Stimulated activated naive CD8-positive, alpha-beta T cell treated with anti-CD3 and anti-CD28 coated beads, Interleukin-15, amount 100 ng/mL, for 72 hours (primary cell): ENCODE data around the gene B3GLCT.
"Not testable (repeated sequence)": the region's sequence is repeated elsewhere in the genome, so short reads cannot be mapped to it uniquely, and the experiment has no call there.

Experiments
- ATAC-seq: fragments of 150-1000 bp; cut with Tn5 transposase; 2 replicates; pipeline ENCODE4 v1.10.0; 2021; ENCODE audit warnings: mild to moderate bottlenecking, moderate library complexity
- DNase-seq, 2 donors: peaks; one replicate each; pipeline ENCODE4 v3.0.0; 2021 to 2022
- H3K27ac Mint-ChIP-seq, 2 donors: one replicate each; pipeline ENCODE4 v1.8.0; 2022; ENCODE audit warnings: mild to moderate bottlenecking in 2 of 2, mixed read lengths in 2 of 2, moderate library complexity in 2 of 2
- H3K27me3 Mint-ChIP-seq: one replicate; pipeline ENCODE4 v1.8.0; 2022; ENCODE audit warnings: mixed read lengths
- H3K4me1 Mint-ChIP-seq: one replicate; pipeline ENCODE4 v1.8.0; 2022; ENCODE audit warnings: mild to moderate bottlenecking, mixed read lengths
- H3K4me3 Mint-ChIP-seq, 2 donors: one replicate each; pipeline ENCODE4 v1.8.0; 2022; ENCODE audit warnings: mild to moderate bottlenecking in 2 of 2, mixed read lengths in 2 of 2, moderate library complexity in 1 of 2
- H3K9me3 Mint-ChIP-seq, 2 donors: one replicate each; pipeline ENCODE4 v1.8.0; 2022; ENCODE audit warnings: mixed read lengths in 2 of 2

The B3GLCT gene

DNA sequence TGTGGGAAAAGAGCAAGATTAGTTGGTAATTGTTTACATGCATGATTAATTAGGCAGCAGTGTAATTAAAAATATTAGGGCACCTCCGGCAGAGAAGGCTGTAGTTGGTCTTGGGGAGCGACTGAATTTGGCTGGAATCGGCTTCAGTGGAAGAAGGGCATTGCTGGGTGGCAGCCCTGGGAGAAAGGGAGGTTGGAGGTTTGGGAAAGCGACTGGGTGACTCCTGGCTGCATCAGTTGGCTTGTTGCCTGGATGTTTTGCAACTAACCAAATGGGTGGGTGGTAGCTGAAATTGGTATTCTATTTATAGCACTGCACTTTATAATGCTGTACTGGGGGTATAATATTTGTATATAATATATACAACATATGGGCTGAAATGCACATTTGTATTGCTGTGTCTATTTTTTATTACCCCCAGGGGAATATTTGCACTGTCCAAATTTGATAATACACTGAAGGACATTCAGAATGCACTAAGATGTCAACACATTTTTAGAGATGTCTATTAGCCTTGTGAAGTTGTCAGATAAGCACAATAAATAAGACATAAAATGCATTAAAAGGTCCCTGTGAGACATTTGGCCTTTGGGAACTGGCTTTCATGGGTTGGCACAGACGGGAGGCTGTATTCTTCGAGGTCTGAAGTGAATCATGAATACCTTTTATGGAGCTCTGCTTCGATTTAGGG is 1.7 kb downstream of the B3GLCT start:
- Mint-ChIP-seq H3K27me3 (no peaks in the 10 kb centered on the region), H3K27ac (peak overlapping the region in 1 of 2 donors; percentile 92), H3K4me3 (peak overlapping the region; percentile 71 to 80), H3K9me3 (no peaks in the 10 kb centered on the region), H3K4me1 (peaks cover 25% of the 10 kb centered on the region)
- ATAC-seq (no peak), DNase-seq (no peak)

DNA sequence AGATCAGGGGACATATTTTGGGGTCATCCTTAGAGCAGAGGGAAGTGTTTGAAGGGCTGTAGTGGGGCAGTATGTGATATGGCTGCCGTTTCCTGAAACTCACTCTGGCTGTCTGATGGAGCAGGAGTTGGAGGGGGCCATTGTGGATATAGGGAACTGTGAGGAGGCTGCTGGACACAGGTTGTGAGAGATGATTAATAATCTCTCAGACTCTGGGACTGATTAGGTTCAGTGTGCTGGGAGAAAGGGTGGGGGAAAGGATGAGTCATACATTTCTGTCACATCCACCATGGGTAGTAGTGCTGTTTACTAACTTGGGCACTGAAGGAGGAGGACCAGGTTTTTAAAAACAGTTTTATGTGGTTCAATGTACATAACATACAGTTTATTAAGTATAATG is 4.8 kb downstream of the B3GLCT start:
- ATAC-seq = peak; percentile 31
- peak in 1 of 2 donors; percentile 12 for DNase-seq
- Mint-ChIP-seq H3K4me1 (peaks cover 33% of the 10 kb centered on the region), H3K4me3 (no peak overlapping the region), H3K27me3 (no peaks in the 10 kb centered on the region), H3K9me3 (no peaks in the 10 kb centered on the region), H3K27ac (peak overlapping the region; percentile 61 to 78)

DNA sequence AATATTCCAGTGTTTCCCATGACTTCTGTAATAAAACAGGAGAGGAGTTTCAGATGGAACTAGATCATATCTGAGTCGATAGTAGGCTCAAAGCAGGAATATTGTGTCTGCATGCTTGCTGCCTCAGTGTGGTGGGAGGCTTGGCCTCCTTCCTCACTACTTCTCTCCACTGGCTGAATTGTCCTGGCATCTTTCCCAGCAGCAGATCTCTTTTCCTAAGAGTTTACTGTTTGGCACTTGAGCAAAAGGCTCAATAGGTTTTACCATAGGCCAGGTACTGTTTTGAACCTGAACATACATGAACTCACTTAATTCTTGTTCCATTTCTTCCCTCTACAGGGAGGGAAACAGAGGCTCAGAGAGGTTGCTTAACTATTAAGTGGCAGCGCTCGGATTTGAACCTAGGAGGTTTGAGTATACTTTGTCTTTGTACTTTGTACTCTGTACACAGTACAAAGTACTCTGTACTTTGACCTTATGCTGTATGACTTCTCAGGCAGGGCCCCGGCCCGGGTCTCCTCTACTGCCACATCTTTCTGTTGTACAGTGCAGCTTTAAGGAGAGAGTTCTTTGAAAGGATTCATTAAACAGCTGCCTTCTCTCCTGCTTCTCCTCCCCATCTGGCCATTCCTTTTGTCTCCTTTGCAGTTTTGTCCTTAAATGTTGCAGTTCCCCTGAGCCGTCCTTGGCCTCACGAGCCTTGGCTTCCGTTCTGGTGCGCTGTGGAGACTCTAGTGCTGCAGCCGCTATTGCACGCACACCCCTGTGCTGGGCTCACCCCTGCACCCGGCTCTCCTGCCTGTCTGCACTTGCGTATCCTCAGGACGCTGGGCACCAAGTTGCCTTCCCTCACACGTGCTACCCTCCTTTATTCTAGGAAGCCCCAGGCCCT is 8.1 kb downstream of the B3GLCT start:
- H3K27me3 Mint-ChIP-seq = no peaks in the 10 kb centered on the region
- H3K9me3 Mint-ChIP-seq = no peaks in the 10 kb centered on the region
- ATAC-seq = no peak
- H3K4me3 Mint-ChIP-seq = peak overlapping the region in 1 of 2 donors; percentile 44
- DNase-seq = no peak
- H3K27ac Mint-ChIP-seq = peak overlapping the region in 1 of 2 donors; percentile 31
- peaks cover 33% of the 10 kb centered on the region for H3K4me1 Mint-ChIP-seq

GRCh38 chr13:31208559-31209122 is 8.9 kb downstream of the B3GLCT start:
- peak overlapping the region in 1 of 2 donors; percentile 44 for H3K4me3 Mint-ChIP-seq
- no peaks in the 10 kb centered on the region for H3K27me3 Mint-ChIP-seq
- ATAC-seq (peak; percentile 59), DNase-seq (no peak)
- H3K9me3 Mint-ChIP-seq = no peaks in the 10 kb centered on the region
- H3K27ac Mint-ChIP-seq = no peak overlapping the region
- peaks cover 38% of the 10 kb centered on the region for H3K4me1 Mint-ChIP-seq

GRCh38 chr13:31209172-31209840 is 9.5 kb downstream of the B3GLCT start:
- peak; percentile 28 for ATAC-seq
- no peak for DNase-seq
- no peaks in the 10 kb centered on the region for H3K27me3 Mint-ChIP-seq
- peaks cover 38% of the 10 kb centered on the region for H3K4me1 Mint-ChIP-seq
- peak overlapping the region in 1 of 2 donors; percentile 36 for H3K4me3 Mint-ChIP-seq
- H3K9me3 Mint-ChIP-seq = no peaks in the 10 kb centered on the region
- H3K27ac Mint-ChIP-seq = no peak overlapping the region

GRCh38 chr13:31209841-31210210 is 10.1 kb downstream of the B3GLCT start:
- DNase-seq = no peak
- Mint-ChIP-seq H3K27ac (no peak overlapping the region), H3K9me3 (no peaks in the 10 kb centered on the region)

GRCh38 chr13:31213651-31214289 is 14.0 kb downstream of the B3GLCT start:
- H3K27ac Mint-ChIP-seq = peak overlapping the region; percentile 1 to 93
- H3K4me1 Mint-ChIP-seq = peaks cover 34% of the 10 kb centered on the region
- H3K4me3 Mint-ChIP-seq = peak overlapping the region; percentile 1 to 32
- DNase-seq (no peak), ATAC-seq (peak; percentile 33)
- H3K27me3 Mint-ChIP-seq = no peaks in the 10 kb centered on the region
- no peaks in the 10 kb centered on the region for H3K9me3 Mint-ChIP-seq

More at GRCh38 chr13:31209841-31210210, 10.1 kb downstream of the B3GLCT start:
- H3K4me3 Mint-ChIP-seq = no peak overlapping the region
- H3K4me1 Mint-ChIP-seq = peaks cover 38% of the 10 kb centered on the region
- no peaks in the 10 kb centered on the region for H3K27me3 Mint-ChIP-seq
- ATAC-seq = no peak

DNA sequence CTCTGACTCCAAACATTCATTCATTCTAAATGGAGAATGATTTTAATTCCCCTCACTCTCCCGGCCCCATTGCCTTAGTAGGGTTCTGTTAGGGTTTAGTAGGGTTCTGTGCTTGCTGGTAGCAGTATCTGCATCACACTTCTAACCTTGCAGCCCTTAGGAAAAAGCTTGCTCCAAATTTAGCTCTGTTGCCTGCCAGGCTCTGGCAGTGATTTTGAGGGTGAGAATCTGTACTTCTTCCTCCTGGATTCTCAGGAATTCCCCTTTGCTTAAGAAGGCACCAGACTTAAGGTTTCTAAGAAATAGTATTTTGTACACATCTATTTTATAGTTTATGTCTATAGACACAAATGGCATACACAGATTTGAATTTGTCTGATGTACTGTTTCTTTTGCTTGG is 14.7 kb downstream of the B3GLCT start:
- H3K4me1 Mint-ChIP-seq = peaks cover 27% of the 10 kb centered on the region
- DNase-seq (no peak), ATAC-seq (no peak)
- peak overlapping the region in 1 of 2 donors; percentile 1 for H3K4me3 Mint-ChIP-seq
- H3K27ac Mint-ChIP-seq = peak overlapping the region; percentile 80 to 93
- no peaks in the 10 kb centered on the region for H3K27me3 Mint-ChIP-seq
- no peaks in the 10 kb centered on the region for H3K9me3 Mint-ChIP-seq

DNA sequence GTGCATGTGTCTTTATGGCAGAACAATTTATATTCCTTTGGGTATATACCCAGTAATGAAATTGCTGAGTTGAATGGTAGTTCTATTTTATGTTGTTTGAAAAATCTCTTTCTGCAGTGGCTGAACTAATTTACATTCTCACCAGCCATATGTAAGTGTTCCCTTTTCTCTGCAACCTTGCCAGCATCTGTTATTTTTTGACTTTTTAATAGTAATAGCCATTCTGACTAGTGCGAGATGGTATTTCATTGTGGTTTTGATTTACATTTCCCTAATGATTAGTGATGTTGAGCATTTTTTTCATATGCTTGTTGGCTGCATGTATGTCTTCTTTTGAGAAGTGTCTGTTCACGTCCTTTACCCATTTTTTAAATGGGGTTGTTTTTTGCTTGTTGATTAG is 17.1 kb downstream of the B3GLCT start:
- H3K9me3 Mint-ChIP-seq, H3K27me3 Mint-ChIP-seq, DNase-seq, H3K27ac Mint-ChIP-seq, H3K4me3 Mint-ChIP-seq, ATAC-seq: not testable (repeated sequence)
- peaks cover 22% of the 10 kb centered on the region for H3K4me1 Mint-ChIP-seq

DNA sequence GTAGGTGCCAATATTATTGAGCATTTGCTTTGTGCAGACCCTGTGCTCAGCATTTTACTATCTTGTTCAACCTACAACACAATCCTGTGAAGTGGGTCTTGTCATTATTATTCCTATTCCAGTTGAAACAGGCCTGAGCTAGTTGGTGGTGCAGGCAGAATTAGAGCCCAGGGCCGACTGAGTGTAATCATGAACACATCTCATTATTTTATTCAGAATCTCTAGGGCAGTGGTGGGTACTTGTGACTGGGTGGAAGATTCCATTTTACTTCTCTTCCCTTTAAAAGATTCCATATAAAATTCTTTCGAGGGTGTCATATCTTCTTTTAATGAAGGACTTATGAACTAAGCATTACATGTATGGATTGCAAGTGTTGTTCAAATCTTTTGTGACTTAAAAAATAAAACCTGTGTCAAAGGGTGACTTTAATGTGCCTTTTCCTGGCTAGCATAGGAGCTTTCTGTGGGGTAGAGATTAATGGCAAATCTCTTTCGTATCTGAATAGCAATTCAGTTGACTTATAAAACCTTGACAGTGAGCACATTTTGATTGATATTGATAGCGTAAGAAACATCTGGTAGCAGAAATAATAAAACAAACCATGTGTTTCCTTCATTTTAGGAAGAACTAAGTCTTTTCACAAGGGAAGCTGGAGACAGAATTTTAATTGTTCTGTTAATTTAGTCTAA is 20.3 kb downstream of the B3GLCT start:
- H3K9me3 Mint-ChIP-seq = no peaks in the 10 kb centered on the region
- no peaks in the 10 kb centered on the region for H3K4me1 Mint-ChIP-seq
- H3K27me3 Mint-ChIP-seq = no peaks in the 10 kb centered on the region
- H3K27ac Mint-ChIP-seq = no peak overlapping the region
- ATAC-seq = no peak
- H3K4me3 Mint-ChIP-seq = no peak overlapping the region
- no peak for DNase-seq

DNA sequence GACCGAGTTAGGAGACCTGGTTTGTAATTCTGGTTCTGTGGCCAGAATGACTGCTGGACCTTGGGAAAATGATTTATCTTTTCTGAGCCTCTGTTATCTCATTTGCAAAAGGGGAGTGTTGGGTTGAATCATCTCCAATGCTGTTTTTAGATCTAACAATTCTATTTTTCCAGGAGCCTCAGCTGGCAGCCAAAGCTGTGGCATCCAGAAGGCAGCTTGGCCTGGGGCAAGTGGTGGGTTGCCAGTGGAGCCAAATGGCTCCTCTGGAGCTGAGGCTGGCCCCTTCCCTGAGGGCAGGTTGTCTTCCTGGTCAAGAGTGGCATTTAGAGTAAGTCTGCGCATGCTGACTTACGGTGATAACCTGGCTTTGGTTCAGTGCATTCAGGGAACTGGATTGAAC is 21.3 kb downstream of the B3GLCT start:
- H3K4me3 Mint-ChIP-seq = no peak overlapping the region
- no peak for DNase-seq
- H3K27ac Mint-ChIP-seq = no peak overlapping the region
- no peak for ATAC-seq
- H3K27me3 Mint-ChIP-seq = no peaks in the 10 kb centered on the region
- no peaks in the 10 kb centered on the region for H3K4me1 Mint-ChIP-seq
- no peaks in the 10 kb centered on the region for H3K9me3 Mint-ChIP-seq

- Mint-ChIP-seq H3K27ac (no peak overlapping the region), H3K4me1 (peaks cover 7% of the 10 kb centered on the region), H3K27me3 (no peaks in the 10 kb centered on the region), H3K4me3 (no peak overlapping the region), H3K9me3 (no peaks in the 10 kb centered on the region)
- ATAC-seq (no peak), DNase-seq (no peak)
Measured at GRCh38 chr13:31223215-31223614, 23.4 kb downstream of the B3GLCT start.

DNA sequence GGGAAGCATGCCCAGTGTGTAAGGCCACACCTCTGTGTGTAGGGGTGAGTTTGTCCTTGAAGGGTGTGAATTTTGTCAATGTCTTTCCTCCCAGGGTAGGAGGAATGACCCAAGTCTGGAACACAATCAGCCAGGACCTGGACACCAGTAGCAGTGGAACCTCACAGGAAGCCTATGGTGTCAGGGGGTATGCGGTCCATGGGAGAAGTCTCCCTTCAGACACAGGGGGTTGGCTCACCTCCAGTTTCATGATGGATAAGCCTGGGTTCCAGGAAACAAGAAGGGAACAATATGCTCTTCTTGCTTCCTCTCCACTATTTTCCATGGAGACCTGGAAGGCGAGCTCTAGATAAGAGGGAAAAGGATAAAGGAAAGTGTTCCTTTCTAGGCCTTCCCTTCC is 23.9 kb downstream of the B3GLCT start:
- H3K4me3 Mint-ChIP-seq = no peak overlapping the region
- H3K27me3 Mint-ChIP-seq = no peaks in the 10 kb centered on the region
- no peak for DNase-seq
- peaks cover 11% of the 10 kb centered on the region for H3K4me1 Mint-ChIP-seq
- no peaks in the 10 kb centered on the region for H3K9me3 Mint-ChIP-seq
- H3K27ac Mint-ChIP-seq = no peak overlapping the region
- no peak for ATAC-seq

DNA sequence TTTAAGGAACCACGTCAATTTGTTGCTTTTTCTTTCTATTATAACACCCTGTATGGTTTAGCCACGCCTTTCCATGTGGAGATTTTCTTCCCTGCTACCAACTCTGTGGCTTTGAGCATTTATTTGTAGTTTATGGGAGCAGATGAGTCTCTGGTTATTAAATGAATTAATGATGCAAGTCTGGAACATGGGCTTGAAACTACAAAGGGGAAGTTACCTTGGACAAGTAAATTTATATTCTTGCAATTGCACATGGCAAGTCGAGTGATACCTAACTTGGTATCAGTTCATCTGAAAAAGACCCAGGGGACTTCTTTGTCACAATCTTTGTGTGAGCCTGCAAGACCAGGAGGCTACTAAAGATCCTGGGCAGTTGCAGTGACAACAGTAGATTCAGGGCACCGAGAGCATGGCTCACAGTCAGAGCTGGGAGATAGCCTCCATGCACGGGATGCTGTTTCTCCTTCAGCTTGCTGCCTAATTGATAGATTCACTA is 24.4 kb downstream of the B3GLCT start:
- DNase-seq = no peak
- H3K4me1 Mint-ChIP-seq = peaks cover 12% of the 10 kb centered on the region
- no peaks in the 10 kb centered on the region for H3K27me3 Mint-ChIP-seq
- no peaks in the 10 kb centered on the region for H3K9me3 Mint-ChIP-seq
- no peak overlapping the region for H3K27ac Mint-ChIP-seq
- no peak for ATAC-seq
- H3K4me3 Mint-ChIP-seq = no peak overlapping the region
